HG03139 (cell line): ENCODE results near the gene STK32C.
A peak's percentile ranks its signal among the peaks of the same experiment; 100 is the strongest.

Experiments
- ATAC-seq: cut with Tn5 transposase; IDR thresholded peaks from one replicate; pipeline ENCODE4 v1.9.1; 2021; ENCODE audit not compliant: unreplicated experiment

STK32C gene

GRCh38 chr10:132236161-132236560 is 71.6 kb downstream of the STK32C start:
- no peak for ATAC-seq

GRCh38 chr10:132234860-132235259 is 72.9 kb downstream of the STK32C start:
- ATAC-seq: no peak

GRCh38 chr10:132233501-132234085 is 74.2 kb downstream of the STK32C start:
- ATAC-seq: no peak

GRCh38 chr10:132232981-132233380 is 74.8 kb downstream of the STK32C start:
- no peak for ATAC-seq

GRCh38 chr10:132232023-132232951 is 75.5 kb downstream of the STK32C start:
- no peak for ATAC-seq

- ATAC-seq: no peak
These were observed 76.1 kb downstream of the STK32C start for GRCh38 chr10:132231656-132232022.

- ATAC-seq: no peak
These were observed 77.1 kb downstream of the STK32C start for GRCh38 chr10:132230557-132231210.

GRCh38 chr10:132229834-132230556 is 77.8 kb downstream of the STK32C start:
- ATAC-seq: peak; percentile 60

GRCh38 chr10:132229096-132229495 is 78.7 kb downstream of the STK32C start:
- no peak for ATAC-seq

- ATAC-seq: no peak
These were observed 79.1 kb downstream of the STK32C start for GRCh38 chr10:132228616-132229015.

- ATAC-seq: no peak
These were observed 79.8 kb downstream of the STK32C start for GRCh38 chr10:132227851-132228390.

GRCh38 chr10:132226586-132227405 is 81.0 kb downstream of the STK32C start:
- no peak for ATAC-seq

- ATAC-seq: no peak
These were observed 81.9 kb downstream of the STK32C start for GRCh38 chr10:132225849-132226205.

GRCh38 chr10:132225073-132225848 is 82.5 kb downstream of the STK32C start:
- no peak for ATAC-seq

- ATAC-seq: no peak
These were observed 83.2 kb downstream of the STK32C start for GRCh38 chr10:132224343-132225072.

GRCh38 chr10:132223611-132224342 is 84.0 kb downstream of the STK32C start:
- ATAC-seq: no peak

GRCh38 chr10:132223156-132223590 is 84.6 kb downstream of the STK32C start:
- peak; percentile 81 for ATAC-seq

GRCh38 chr10:132222726-132223125 is 85.0 kb downstream of the STK32C start:
- ATAC-seq: no peak
